ENCODE results near the gene RB1.

The RB1 gene

DNA sequence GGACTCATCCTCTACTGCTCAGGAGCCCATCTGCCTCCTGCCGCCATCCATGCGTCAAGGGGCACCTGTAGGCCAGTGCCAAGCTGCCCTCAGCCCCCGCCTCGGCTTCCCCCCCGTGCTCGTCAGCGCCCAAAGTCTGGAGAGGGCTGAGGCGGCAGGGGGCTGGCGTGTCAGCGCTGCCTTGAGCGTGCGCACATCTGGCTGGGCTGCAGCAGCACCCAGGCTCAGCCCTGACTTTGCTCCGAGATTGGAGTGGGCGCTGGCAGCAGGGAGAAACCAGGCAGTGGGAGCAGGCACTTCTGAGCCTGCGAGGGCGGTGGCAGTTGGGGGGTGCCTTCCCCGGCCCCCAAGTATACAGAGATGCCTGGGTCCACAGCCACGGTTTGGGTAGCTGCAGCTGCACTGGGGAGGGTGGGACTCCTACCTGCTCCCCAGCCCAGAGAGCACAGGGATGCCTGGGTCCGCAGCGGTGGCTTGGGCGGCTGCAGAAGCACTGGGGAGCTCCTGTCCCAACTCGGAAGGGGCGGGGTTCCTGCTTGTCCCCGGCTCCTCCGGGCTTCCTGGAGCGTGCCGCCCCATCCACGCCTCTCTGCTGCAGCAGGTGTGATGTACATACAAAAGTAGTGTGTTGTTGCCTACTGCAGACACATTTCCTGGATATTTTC lies 154.2 kb downstream of the RB1 start:
- no peak overlapping the region for H3K27ac ChIP-seq (ENCODE audit: low read depth in 2 of 2, low read length in 2 of 2)
- no peaks in the 10 kb centered on the region for H3K27me3 ChIP-seq (ENCODE audit: control insufficient read depth in 2 of 2, insufficient read depth in 2 of 2, low read length in 2 of 2)
- no peak overlapping the region for H3K9ac ChIP-seq (ENCODE audit: low read depth in 1 of 2, low read length in 2 of 2)
- no peaks in the 10 kb centered on the region for H3K9me3 ChIP-seq (ENCODE audit: control insufficient read depth in 2 of 2, low read length in 2 of 2)
- H3K4me3 ChIP-seq (ENCODE audit: low read length in 2 of 2) = no peak overlapping the region
- no peaks in the 10 kb centered on the region for H3K4me1 ChIP-seq (ENCODE audit: control insufficient read depth in 2 of 2, insufficient read depth in 2 of 2, low read length in 2 of 2)
- peaks cover 10 to 15% of the 10 kb centered on the region in 2 donors for H3K36me3 ChIP-seq (ENCODE audit: control insufficient read depth in 2 of 2, insufficient read depth in 2 of 2, low read length in 2 of 2)

DNA sequence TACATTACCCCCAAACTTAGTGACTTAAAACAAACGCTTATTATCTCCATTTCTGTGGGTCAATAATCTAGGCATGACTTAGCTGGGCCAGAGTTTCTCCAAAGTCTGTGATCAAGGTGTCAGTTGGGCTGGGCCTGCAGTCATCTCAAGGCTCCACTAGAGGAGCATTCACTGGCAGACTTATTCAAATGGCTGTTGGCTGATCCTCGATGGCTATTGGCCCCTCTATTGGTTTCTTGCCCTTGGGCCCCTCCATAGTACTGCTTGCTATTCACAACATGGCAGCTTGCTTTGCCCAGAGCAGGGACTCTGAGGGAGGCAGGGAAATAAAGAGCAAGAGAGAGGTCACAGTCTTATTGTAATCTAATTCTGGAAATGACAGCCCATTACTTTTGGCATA lies 171.7 kb downstream of the RB1 start:
- no peaks in the 10 kb centered on the region for H3K9me3 ChIP-seq (ENCODE audit: control insufficient read depth in 2 of 2, low read length in 2 of 2)
- peaks cover 0 to 8% of the 10 kb centered on the region in 2 donors for H3K36me3 ChIP-seq (ENCODE audit: control insufficient read depth in 2 of 2, insufficient read depth in 2 of 2, low read length in 2 of 2)
- no peak overlapping the region for H3K27ac ChIP-seq (ENCODE audit: low read depth in 2 of 2, low read length in 2 of 2)
- H3K9ac ChIP-seq (ENCODE audit: low read depth in 1 of 2, low read length in 2 of 2) = no peak overlapping the region
- no peak overlapping the region for H3K4me3 ChIP-seq (ENCODE audit: low read length in 2 of 2)
- no peaks in the 10 kb centered on the region for H3K4me1 ChIP-seq (ENCODE audit: control insufficient read depth in 2 of 2, insufficient read depth in 2 of 2, low read length in 2 of 2)
- H3K27me3 ChIP-seq (ENCODE audit: control insufficient read depth in 2 of 2, insufficient read depth in 2 of 2, low read length in 2 of 2) = no peaks in the 10 kb centered on the region

DNA sequence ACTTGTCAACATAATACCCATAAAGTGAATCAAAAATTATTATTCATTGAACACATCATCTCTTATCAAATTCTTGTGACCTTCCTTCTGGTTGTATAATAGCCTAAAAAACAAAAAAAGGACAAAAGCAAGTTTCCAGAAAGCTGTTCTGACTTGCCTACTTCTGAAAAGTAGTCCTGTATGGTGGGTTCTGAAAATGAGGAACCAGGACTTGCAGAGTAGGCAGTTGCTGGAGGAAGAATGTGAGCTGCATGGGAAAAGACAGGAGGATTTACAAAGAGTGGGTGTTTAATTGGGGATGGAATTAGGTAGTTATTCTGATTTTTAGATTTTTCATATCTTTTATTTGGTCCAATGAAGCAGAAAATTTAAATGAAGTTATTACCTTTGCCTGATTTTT lies 172.7 kb downstream of the RB1 start:
- Histone ChIP-seq H3K27ac (ENCODE audit: low read depth in 2 of 2, low read length in 2 of 2) (peak overlapping the region in 1 of 2 donors; percentile 54), H3K9me3 (ENCODE audit: control insufficient read depth in 2 of 2, low read length in 2 of 2) (no peaks in the 10 kb centered on the region), H3K4me1 (ENCODE audit: control insufficient read depth in 2 of 2, insufficient read depth in 2 of 2, low read length in 2 of 2) (no peaks in the 10 kb centered on the region), H3K4me3 (ENCODE audit: low read length in 2 of 2) (no peak overlapping the region), H3K9ac (ENCODE audit: low read depth in 1 of 2, low read length in 2 of 2) (no peak overlapping the region), H3K36me3 (ENCODE audit: control insufficient read depth in 2 of 2, insufficient read depth in 2 of 2, low read length in 2 of 2) (peaks cover 0 to 8% of the 10 kb centered on the region in 2 donors), H3K27me3 (ENCODE audit: control insufficient read depth in 2 of 2, insufficient read depth in 2 of 2, low read length in 2 of 2) (no peaks in the 10 kb centered on the region)

DNA sequence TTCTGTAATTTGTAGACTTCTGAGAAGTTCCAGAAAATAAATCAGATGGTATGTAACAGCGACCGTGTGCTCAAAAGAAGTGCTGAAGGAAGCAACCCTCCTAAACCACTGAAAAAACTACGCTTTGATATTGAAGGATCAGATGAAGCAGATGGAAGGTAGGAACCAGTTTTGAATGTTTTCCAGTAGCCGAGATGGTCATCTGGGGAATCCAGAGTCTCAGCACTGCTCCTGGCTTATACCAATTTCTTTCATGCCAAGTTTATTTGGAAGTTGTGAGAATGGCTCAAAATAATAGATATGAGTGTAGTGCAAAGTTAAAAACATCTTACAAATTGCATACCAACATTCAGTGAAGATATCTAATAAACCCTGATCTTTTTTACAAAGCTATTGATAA lies 173.1 kb downstream of the RB1 start:
- Histone ChIP-seq H3K27ac (ENCODE audit: low read depth in 2 of 2, low read length in 2 of 2) (peak overlapping the region in 1 of 2 donors; percentile 54), H3K4me3 (ENCODE audit: low read length in 2 of 2) (peak overlapping the region in 1 of 2 donors; percentile 50), H3K36me3 (ENCODE audit: control insufficient read depth in 2 of 2, insufficient read depth in 2 of 2, low read length in 2 of 2) (peaks cover 0 to 8% of the 10 kb centered on the region in 2 donors), H3K9ac (ENCODE audit: low read depth in 1 of 2, low read length in 2 of 2) (no peak overlapping the region), H3K27me3 (ENCODE audit: control insufficient read depth in 2 of 2, insufficient read depth in 2 of 2, low read length in 2 of 2) (no peaks in the 10 kb centered on the region), H3K9me3 (ENCODE audit: control insufficient read depth in 2 of 2, low read length in 2 of 2) (no peaks in the 10 kb centered on the region), H3K4me1 (ENCODE audit: control insufficient read depth in 2 of 2, insufficient read depth in 2 of 2, low read length in 2 of 2) (no peaks in the 10 kb centered on the region)

DNA sequence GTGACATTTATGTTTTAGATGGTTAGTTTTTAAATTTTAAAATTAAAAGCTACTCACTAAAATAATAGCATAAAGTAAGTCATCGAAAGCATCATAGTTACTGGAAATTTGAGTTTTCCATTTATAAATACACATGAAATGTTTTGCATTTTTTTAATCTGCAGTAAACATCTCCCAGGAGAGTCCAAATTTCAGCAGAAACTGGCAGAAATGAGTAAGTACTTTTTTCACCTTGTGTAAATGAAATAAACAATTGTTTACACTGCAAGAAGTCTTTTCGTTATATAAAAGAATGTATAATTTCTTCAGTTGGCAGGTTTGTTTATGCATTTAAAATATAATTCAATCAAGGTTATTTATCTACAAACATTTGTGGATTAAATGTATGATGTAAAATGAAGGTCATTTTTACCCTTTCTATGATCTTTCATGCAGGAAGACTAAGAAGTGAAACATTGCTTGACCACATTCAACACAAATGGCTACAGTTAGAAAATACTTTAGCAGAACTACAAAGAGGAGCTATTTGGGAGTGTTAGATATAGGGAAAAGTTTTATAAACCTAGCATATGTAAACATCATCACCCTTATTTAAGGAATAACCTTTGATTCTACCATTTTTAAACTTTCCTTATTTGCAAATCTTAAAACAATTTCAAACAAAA lies 173.8 kb downstream of the RB1 start:
- H3K27me3 ChIP-seq (ENCODE audit: control insufficient read depth in 2 of 2, insufficient read depth in 2 of 2, low read length in 2 of 2) = no peaks in the 10 kb centered on the region

DNA sequence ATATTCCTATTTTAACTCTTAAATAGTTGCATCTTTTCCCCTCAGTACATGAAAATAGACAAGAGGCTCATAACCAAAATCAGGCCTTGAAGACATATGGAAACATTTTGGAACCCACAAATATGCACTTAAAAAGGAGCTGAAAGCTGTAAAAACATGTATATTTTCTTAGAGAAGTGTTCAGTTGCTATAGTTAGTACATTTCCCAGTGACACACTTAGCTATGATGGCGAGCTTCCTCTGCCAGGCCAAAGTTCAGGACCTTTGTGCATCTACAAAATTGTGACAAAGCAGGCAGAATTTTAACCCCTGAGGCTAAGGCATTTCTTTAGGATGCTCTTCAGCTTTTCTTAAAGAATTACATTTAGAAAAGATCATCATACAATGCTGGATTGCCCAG lies 174.8 kb downstream of the RB1 start:
- H3K4me3 ChIP-seq (ENCODE audit: low read length in 2 of 2) = no peak overlapping the region

More for the DNA sequence above, 173.8 kb downstream of the RB1 start:
- Histone ChIP-seq H3K4me1 (ENCODE audit: control insufficient read depth in 2 of 2, insufficient read depth in 2 of 2, low read length in 2 of 2) (no peaks in the 10 kb centered on the region), H3K9ac (ENCODE audit: low read depth in 1 of 2, low read length in 2 of 2) (no peak overlapping the region), H3K36me3 (ENCODE audit: control insufficient read depth in 2 of 2, insufficient read depth in 2 of 2, low read length in 2 of 2) (peaks cover 0 to 8% of the 10 kb centered on the region in 2 donors), H3K4me3 (ENCODE audit: low read length in 2 of 2) (peak overlapping the region in 1 of 2 donors; percentile 5), H3K27ac (ENCODE audit: low read depth in 2 of 2, low read length in 2 of 2) (no peak overlapping the region), H3K9me3 (ENCODE audit: control insufficient read depth in 2 of 2, low read length in 2 of 2) (no peaks in the 10 kb centered on the region)

DNA sequence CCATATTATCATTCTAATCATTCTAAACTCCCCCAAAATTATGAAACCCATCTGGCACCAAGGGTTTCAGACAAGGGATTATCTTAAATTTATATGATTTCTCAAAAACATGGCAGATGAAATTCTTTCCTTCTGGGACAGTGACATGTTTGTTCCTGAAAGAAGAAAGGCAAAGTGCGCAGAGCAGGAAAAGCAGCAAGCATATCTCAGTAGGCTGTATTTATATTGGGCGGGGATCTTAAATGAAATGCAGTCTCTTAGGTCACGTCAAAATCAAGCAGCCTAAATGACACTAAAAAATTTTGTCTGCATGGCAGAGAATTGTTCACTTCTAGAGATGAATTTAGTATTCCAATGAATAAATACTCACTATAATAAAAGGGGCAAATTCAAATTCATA lies 180.0 kb downstream of the RB1 start:
- no peak overlapping the region for H3K27ac ChIP-seq (ENCODE audit: low read depth in 2 of 2, low read length in 2 of 2)
- no peaks in the 10 kb centered on the region for H3K9me3 ChIP-seq (ENCODE audit: control insufficient read depth in 2 of 2, low read length in 2 of 2)
- no peaks in the 10 kb centered on the region for H3K27me3 ChIP-seq (ENCODE audit: control insufficient read depth in 2 of 2, insufficient read depth in 2 of 2, low read length in 2 of 2)
- no peak overlapping the region for H3K9ac ChIP-seq (ENCODE audit: low read depth in 1 of 2, low read length in 2 of 2)
- peaks cover 0 to 3% of the 10 kb centered on the region in 2 donors for H3K36me3 ChIP-seq (ENCODE audit: control insufficient read depth in 2 of 2, insufficient read depth in 2 of 2, low read length in 2 of 2)
- H3K4me3 ChIP-seq (ENCODE audit: low read length in 2 of 2) = no peak overlapping the region
- no peaks in the 10 kb centered on the region for H3K4me1 ChIP-seq (ENCODE audit: control insufficient read depth in 2 of 2, insufficient read depth in 2 of 2, low read length in 2 of 2)

More for the DNA sequence above, 174.8 kb downstream of the RB1 start:
- H3K27ac ChIP-seq (ENCODE audit: low read depth in 2 of 2, low read length in 2 of 2) = no peak overlapping the region
- no peak overlapping the region for H3K9ac ChIP-seq (ENCODE audit: low read depth in 1 of 2, low read length in 2 of 2)
- H3K36me3 ChIP-seq (ENCODE audit: control insufficient read depth in 2 of 2, insufficient read depth in 2 of 2, low read length in 2 of 2) = peaks cover 0 to 8% of the 10 kb centered on the region in 2 donors
- no peaks in the 10 kb centered on the region for H3K27me3 ChIP-seq (ENCODE audit: control insufficient read depth in 2 of 2, insufficient read depth in 2 of 2, low read length in 2 of 2)
- no peaks in the 10 kb centered on the region for H3K4me1 ChIP-seq (ENCODE audit: control insufficient read depth in 2 of 2, insufficient read depth in 2 of 2, low read length in 2 of 2)
- no peaks in the 10 kb centered on the region for H3K9me3 ChIP-seq (ENCODE audit: control insufficient read depth in 2 of 2, low read length in 2 of 2)

DNA sequence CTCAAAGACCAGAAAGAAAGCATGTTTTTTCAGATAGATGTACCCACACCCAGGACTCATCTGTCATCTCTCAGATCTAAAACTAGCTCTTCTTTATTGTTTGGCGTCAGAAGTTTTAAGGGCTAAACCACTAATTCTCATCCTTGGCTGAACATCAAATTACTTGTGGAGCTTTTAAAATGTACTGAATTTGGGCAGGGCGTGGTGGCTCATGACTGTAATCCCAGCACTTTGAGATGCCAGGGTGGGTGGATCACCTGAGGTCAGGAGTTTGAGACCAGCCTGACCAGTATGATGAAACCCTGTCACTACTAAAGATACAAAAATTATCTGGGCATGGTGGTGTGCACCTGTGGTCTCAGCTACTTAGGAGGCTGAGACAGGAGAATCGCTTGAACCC lies 181.9 kb downstream of the RB1 start:
- H3K4me1 ChIP-seq (ENCODE audit: control insufficient read depth in 2 of 2, insufficient read depth in 2 of 2, low read length in 2 of 2) = no peaks in the 10 kb centered on the region
- no peaks in the 10 kb centered on the region for H3K36me3 ChIP-seq (ENCODE audit: control insufficient read depth in 2 of 2, insufficient read depth in 2 of 2, low read length in 2 of 2)
- H3K4me3 ChIP-seq (ENCODE audit: low read length in 2 of 2) = no peak overlapping the region
- H3K9ac ChIP-seq (ENCODE audit: low read depth in 1 of 2, low read length in 2 of 2) = no peak overlapping the region
- no peaks in the 10 kb centered on the region for H3K9me3 ChIP-seq (ENCODE audit: control insufficient read depth in 2 of 2, low read length in 2 of 2)
- no peaks in the 10 kb centered on the region for H3K27me3 ChIP-seq (ENCODE audit: control insufficient read depth in 2 of 2, insufficient read depth in 2 of 2, low read length in 2 of 2)
- H3K27ac ChIP-seq (ENCODE audit: low read depth in 2 of 2, low read length in 2 of 2) = no peak overlapping the region

DNA sequence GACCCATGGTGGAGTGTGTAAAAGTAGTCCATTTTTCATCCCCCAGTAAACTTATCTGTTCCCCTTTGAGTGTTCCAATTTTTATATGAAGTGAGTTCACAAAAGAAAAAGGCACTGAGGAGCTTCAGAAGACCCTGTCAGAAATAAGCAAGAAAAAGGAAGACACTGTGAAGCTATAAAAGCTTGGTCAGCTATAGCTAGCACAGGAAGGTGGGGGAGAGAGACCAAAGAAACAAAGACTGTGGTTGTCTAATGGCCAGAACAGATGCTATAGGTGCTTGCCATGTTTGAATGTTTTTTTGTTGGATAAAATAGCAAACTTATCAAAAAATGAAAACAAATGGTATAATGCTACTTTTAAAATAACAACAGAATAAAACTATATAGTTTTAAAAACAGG lies 182.8 kb downstream of the RB1 start:
- H3K4me3 ChIP-seq (ENCODE audit: low read length in 2 of 2) = no peak overlapping the region
- no peaks in the 10 kb centered on the region for H3K36me3 ChIP-seq (ENCODE audit: control insufficient read depth in 2 of 2, insufficient read depth in 2 of 2, low read length in 2 of 2)
- no peaks in the 10 kb centered on the region for H3K9me3 ChIP-seq (ENCODE audit: control insufficient read depth in 2 of 2, low read length in 2 of 2)
- H3K9ac ChIP-seq (ENCODE audit: low read depth in 1 of 2, low read length in 2 of 2) = no peak overlapping the region
- H3K27ac ChIP-seq (ENCODE audit: low read depth in 2 of 2, low read length in 2 of 2) = no peak overlapping the region
- no peaks in the 10 kb centered on the region for H3K27me3 ChIP-seq (ENCODE audit: control insufficient read depth in 2 of 2, insufficient read depth in 2 of 2, low read length in 2 of 2)
- H3K4me1 ChIP-seq (ENCODE audit: control insufficient read depth in 2 of 2, insufficient read depth in 2 of 2, low read length in 2 of 2) = peaks cover 0 to 3% of the 10 kb centered on the region in 2 donors

DNA sequence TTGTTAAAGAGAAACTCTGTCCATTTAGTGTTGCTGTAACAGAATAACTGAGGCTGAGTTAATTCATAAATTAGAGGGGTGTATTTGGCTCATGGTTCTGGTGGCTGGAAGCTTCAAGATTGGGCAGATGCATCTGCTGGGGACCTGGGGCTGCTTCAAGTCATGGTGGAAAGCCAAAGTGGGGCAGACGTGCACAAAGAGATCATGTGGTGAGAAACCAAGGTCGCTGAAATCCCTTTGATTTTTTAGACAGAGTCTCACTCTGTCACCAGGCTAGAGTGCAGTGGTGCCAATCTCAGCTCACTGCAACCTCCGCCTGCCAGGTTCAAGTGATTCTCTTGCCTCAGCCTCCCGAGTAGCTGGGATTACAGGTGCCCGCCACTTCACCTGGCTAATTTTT lies 183.3 kb downstream of the RB1 start:
- Histone ChIP-seq H3K27me3 (ENCODE audit: control insufficient read depth in 2 of 2, insufficient read depth in 2 of 2, low read length in 2 of 2) (no peaks in the 10 kb centered on the region), H3K9me3 (ENCODE audit: control insufficient read depth in 2 of 2, low read length in 2 of 2) (no peaks in the 10 kb centered on the region), H3K4me1 (ENCODE audit: control insufficient read depth in 2 of 2, insufficient read depth in 2 of 2, low read length in 2 of 2) (peaks cover 0 to 4% of the 10 kb centered on the region in 2 donors), H3K36me3 (ENCODE audit: control insufficient read depth in 2 of 2, insufficient read depth in 2 of 2, low read length in 2 of 2) (no peaks in the 10 kb centered on the region), H3K9ac (ENCODE audit: low read depth in 1 of 2, low read length in 2 of 2) (no peak overlapping the region), H3K27ac (ENCODE audit: low read depth in 2 of 2, low read length in 2 of 2) (no peak overlapping the region), H3K4me3 (ENCODE audit: low read length in 2 of 2) (no peak overlapping the region)

Data from mucosa of rectum (tissue), 2 donors.